ENCODE measurements around the gene GLS. TPM values are rescaled to one million over a fixed set of nuclear protein-coding genes. Genes with fewer than 3 reads are reported as not detected.

GLS gene
- total and polyA plus RNA-seq, 9 donors: 20.2 to 141 (median 76.0) TPM

DNA sequence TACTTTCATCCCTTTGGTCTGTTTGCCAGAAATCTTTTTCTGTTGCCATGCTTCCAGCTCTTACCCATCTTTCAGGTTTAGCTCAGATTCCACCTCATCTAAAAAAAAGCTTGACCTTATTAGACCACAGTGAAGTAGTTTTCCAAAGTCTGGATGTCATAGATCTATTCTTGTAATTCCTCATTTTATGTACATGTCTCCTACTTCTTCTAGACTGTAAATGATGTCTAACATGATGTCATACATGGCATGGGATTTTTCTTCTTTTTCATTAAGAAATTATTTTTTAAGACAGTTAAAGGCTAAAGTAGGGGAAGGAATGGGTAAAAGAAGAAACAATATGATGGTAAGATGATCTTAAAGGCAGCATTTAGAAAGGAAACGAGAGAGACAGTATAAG lies 11.3 kb downstream of the GLS start:
- Histone ChIP-seq H3K27ac (no peak overlapping the region), H3K9me3 (no peaks in the 10 kb centered on the region), H3K4me3 (no peak overlapping the region), H3K4me1 (ENCODE audit: insufficient read depth) (no peaks in the 10 kb centered on the region), H3K27me3 (no peaks in the 10 kb centered on the region), H3K36me3 (no peaks in the 10 kb centered on the region)
- DNase-seq: no peak
- TF ChIP-seq POLR2A (IDR thresholded peaks at IDR 0.05): no peak
- TF ChIP-seq, protein P1, sequence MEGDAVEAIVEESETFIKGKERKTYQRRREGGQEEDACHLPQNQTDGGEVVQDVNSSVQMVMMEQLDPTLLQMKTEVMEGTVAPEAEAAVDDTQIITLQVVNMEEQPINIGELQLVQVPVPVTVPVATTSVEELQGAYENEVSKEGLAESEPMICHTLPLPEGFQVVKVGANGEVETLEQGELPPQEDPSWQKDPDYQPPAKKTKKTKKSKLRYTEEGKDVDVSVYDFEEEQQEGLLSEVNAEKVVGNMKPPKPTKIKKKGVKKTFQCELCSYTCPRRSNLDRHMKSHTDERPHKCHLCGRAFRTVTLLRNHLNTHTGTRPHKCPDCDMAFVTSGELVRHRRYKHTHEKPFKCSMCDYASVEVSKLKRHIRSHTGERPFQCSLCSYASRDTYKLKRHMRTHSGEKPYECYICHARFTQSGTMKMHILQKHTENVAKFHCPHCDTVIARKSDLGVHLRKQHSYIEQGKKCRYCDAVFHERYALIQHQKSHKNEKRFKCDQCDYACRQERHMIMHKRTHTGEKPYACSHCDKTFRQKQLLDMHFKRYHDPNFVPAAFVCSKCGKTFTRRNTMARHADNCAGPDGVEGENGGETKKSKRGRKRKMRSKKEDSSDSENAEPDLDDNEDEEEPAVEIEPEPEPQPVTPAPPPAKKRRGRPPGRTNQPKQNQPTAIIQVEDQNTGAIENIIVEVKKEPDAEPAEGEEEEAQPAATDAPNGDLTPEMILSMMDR (IDR thresholded peaks at IDR 0.05): no peak
- WGBS, 3 donors: 79 to 96% (median 87%) methylated on average over 1 of the region's 1 CpG
- intact Hi-C loops (cut with DNase I): no loop called here

DNA sequence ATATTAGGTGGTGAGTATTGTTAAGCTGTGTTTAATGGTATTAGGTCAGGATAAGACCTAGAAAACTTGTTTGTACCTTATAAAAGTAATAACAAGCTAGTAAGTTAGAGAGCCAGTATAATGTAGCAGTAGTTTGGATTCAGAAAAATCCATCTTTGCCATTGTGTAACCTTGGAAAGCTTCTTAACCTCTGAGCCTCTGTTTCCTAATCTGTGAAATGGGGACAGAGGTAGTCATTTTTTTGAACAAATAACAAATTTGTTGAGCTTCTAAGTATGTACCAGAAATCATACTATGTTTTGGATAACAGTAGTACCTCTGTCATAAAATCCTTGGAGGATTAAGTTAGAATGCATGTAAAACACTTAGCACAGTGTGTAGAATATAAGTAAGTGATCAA lies 12.5 kb downstream of the GLS start:
- H3K27ac ChIP-seq: no peak overlapping the region
- DNase-seq: no peak
- no peak for TF ChIP-seq EP300 (IDR thresholded peaks at IDR 0.05)
- TF ChIP-seq, protein P1 (IDR thresholded peaks at IDR 0.05): no peak
- TF ChIP-seq POLR2A (IDR thresholded peaks at IDR 0.05): no peak
- intact Hi-C loops (cut with DNase I): no loop called here
- H3K9me3 ChIP-seq: no peaks in the 10 kb centered on the region
- no peak overlapping the region for H3K4me3 ChIP-seq
- H3K36me3 ChIP-seq: no peaks in the 10 kb centered on the region
- H3K4me1 ChIP-seq (ENCODE audit: insufficient read depth): no peaks in the 10 kb centered on the region
- H3K27me3 ChIP-seq: no peaks in the 10 kb centered on the region

DNA sequence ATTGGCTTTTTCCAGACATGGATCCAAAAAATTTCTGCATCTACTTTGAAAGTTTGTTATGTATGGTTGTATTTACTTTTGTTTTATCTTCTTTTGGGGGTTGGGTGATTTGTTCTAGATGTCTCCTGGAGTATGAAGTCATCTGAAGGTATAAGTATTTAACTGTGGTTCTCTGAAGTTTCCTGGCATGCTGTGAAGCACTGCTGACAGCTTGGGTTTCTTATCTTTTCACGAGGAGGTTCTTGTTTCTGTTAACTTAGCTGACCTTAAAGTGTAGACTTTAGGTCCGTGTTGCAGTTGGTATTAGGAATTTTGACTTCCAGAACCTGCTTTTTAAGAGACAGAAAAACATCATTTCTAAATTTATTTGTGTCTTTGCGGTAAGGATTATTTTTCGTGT lies 15.9 kb downstream of the GLS start:
- no peak overlapping the region for H3K27ac ChIP-seq
- intact Hi-C loops (cut with DNase I): no loop called here

DNA sequence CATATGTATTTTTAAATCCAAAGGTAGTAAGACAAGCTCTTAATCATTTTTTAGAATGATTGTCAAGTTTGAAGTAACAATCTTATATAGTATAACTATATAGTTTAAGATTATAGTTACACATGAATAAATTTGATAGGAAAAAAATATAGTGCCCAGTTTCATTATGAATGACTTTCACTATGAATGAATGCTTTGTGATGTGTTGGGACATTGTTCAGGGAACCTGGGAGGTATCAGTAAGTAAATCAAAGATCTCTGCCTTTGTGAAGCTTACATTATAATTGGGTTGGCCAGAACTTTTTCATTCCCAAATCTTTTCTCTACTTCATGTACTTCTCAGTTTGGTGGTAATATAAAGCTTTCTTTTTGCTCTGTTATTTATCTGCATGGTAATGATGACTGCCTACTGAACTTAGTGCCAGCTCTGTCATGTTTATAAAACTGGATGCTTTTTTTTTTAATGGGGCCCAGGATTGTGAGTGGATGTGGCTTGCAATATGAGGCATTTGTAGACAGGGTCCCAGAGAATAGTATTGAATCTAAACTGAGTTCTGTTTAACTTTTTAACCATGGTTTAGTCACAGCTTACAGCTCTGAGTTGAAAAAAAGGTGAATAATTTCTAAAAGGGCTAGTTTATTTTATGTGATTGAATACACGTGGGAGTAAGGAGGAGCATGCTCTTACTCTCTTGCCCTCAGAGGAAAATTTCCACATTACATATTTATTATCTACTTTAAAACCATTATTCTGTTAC lies 23.3 kb downstream of the GLS start:
- DNase-seq: no peak
- 13 to 24% (median 13%) methylated on average over 1 of the region's 1 CpG for WGBS, 3 donors
- intact Hi-C loops (cut with DNase I): no loop called here
- no peaks in the 10 kb centered on the region for H3K4me1 ChIP-seq (ENCODE audit: insufficient read depth)
- no peaks in the 10 kb centered on the region for H3K27me3 ChIP-seq
- H3K27ac ChIP-seq: no peak overlapping the region
- no peak for TF ChIP-seq POLR2A (IDR thresholded peaks at IDR 0.05)
- TF ChIP-seq, protein P1 (IDR thresholded peaks at IDR 0.05): no peak
- TF ChIP-seq EP300 (IDR thresholded peaks at IDR 0.05): no peak
- no peaks in the 10 kb centered on the region for H3K36me3 ChIP-seq
- no peak overlapping the region for H3K4me3 ChIP-seq
- H3K9me3 ChIP-seq: no peaks in the 10 kb centered on the region

More for the DNA sequence above, 15.9 kb downstream of the GLS start:
- no peaks in the 10 kb centered on the region for H3K9me3 ChIP-seq
- TF ChIP-seq, protein P1 (IDR thresholded peaks at IDR 0.05): no peak
- TF ChIP-seq EP300 (IDR thresholded peaks at IDR 0.05) (no peak), POLR2A (IDR thresholded peaks at IDR 0.05) (no peak)
- H3K27me3 ChIP-seq: no peaks in the 10 kb centered on the region
- WGBS, 3 donors: 40 to 53% (median 44%) methylated on average over 4 of the region's 4 CpGs
- no peaks in the 10 kb centered on the region for H3K36me3 ChIP-seq
- no peak overlapping the region for H3K4me3 ChIP-seq
- no peaks in the 10 kb centered on the region for H3K4me1 ChIP-seq (ENCODE audit: insufficient read depth)
- DNase-seq: no peak
